Psoas muscle (tissue), 8 donors: ENCODE measurements around the gene NPAT. TPM values are rescaled to one million over a fixed set of nuclear protein-coding genes. Genes with fewer than 3 reads are reported as not detected.

Experiments used
- ATAC-seq, 4 donors: fragments of 200-7000 bp; cut with Tn5 transposase; one replicate each; pipeline ENCODE4 v1.9.1; 2020; ENCODE audit warnings: moderate library complexity in 3 of 4, mild to moderate bottlenecking in 2 of 4
- DNase-seq, 2 donors: peaks; one replicate each; pipeline ENCODE4 v3.0.0-alpha.2; 2020
- H3K27ac ChIP-seq: fragments of 200-600 bp; one replicate; pipeline ENCODE4 v1.8.0; 2022
- H3K27me3 ChIP-seq, 3 donors: fragments of 200-600 bp in 1 of 3; one replicate each; pipeline versions ENCODE4 v1.6.1 to v1.8.0; 2013 to 2022; ENCODE audit warnings: low read length in 2 of 3, mild to moderate bottlenecking in 2 of 3, moderate library complexity in 1 of 3; ENCODE audit not compliant: insufficient read depth in 3 of 3
- H3K36me3 ChIP-seq, 2 donors: fragments of 200-600 bp in 1 of 2; one replicate each; pipeline versions ENCODE4 v1.6.1 to v1.8.0; 2013 to 2022; ENCODE audit warnings: low read depth in 1 of 2, mild to moderate bottlenecking in 1 of 2, moderate library complexity in 1 of 2; ENCODE audit not compliant: insufficient read depth in 1 of 2
- H3K4me1 ChIP-seq: fragments of 200-600 bp; one replicate; pipeline ENCODE4 v1.8.0; 2022
- H3K4me3 ChIP-seq: fragments of 200-600 bp; one replicate; pipeline ENCODE4 v1.8.0; 2022; ENCODE audit warnings: mild to moderate bottlenecking
- H3K9me3 ChIP-seq: fragments of 200-600 bp; one replicate; pipeline ENCODE4 v1.8.0; 2022
- whole genome bisulfite sequencing, 3 donors: extraction: QIAGEN DNeasy Blood & Tissue Kit; methylation state at CpG; one replicate each; pipeline versions ENCODE4 v1.1.6 to v1.1.7; 2013; 5-methylcytosine and 5-hydroxymethylcytosine counted together
- intact Hi-C, 2 donors: fragments of 100-400 bp; cut with DNase I; formaldehyde crosslinking; loops; one replicate each; pipeline versions ENCODE4 v1.11.0 to v1.14.2; 2022
- polyA plus RNA-seq, 3 donors: library from polyadenylated mRNA; stranded (reverse); fragments of 200-250 nt; gene quantifications; one replicate each; pipeline ENCODE4 v1.2.3, GENCODE V29; 2013
- total RNA-seq, 4 donors: library from RNA; stranded (reverse); fragmentation: NEBNext Ultra II Directional in 2 of 4; extraction: Animal tissue kit (Norgen Biotek cat#: 25700) in 2 of 4; gene quantifications; one replicate each; pipeline versions ENCODE4 v1.2.1 to v1.2.4, GENCODE V29; 2021 to 2023
- TF ChIP-seq, protein P1 (sequence below): fragments of 200-600 bp; IDR thresholded peaks from one replicate; pipeline ENCODE4 v1.8.0; 2022; ENCODE audit warnings: antibody characterized with exemption
- donor health status: healthy with polysubstance abuse.
- donor health status: DM: no; HTN: no; CAD: no; lungs with moderate emphysema.
- donor health status: Bipolar disorder and iron deficiency.
- donor health status: healthy.
- donor health status: DM: yes; HTN: yes; CAD: no.
- donor health status: DM: no; HTN: no; CAD: no.
- donor health status: DM: no; HTN: no; CAD: no.
- donor health status: DM: yes; HTN: yes; CAD: no.

The NPAT gene
- total and polyA plus RNA-seq, 7 donors = 2.0 to 6.9 (median 5.1) TPM

DNA sequence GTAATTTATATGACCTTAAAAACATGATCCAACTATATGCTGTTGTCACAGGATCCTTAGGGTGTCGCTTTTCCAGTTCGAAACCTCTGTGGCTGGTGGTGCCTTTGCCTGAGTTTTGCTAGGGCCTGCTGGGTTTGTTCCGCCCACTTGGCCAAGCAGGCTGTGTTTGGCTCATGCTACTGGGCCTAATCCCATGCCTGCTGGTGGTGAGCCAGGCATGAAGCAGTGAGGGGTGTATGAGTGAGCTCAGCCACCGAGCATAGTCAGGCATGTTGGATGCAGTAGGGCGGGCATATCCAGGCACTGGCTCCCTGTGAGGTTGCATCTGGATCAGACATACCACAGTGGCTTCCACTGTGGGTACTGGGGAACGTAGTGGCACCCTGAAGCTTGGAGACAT lies 16.3 kb downstream of the NPAT start:
- DNase-seq = peak; percentile 56 to 83
- Histone ChIP-seq H3K4me1 (no peaks in the 10 kb centered on the region), H3K36me3 (peaks cover 4 to 22% of the 10 kb centered on the region in 2 donors), H3K4me3 (no peak overlapping the region), H3K27ac (peak overlapping the region; percentile 3), H3K27me3 (no peaks in the 10 kb centered on the region), H3K9me3 (no peaks in the 10 kb centered on the region)
- peak; percentile 91 to 99 (median 96) for ATAC-seq
- 29 to 75% (median 44%) methylated on average over 6 of the region's 6 CpGs for WGBS, 3 donors
- intact Hi-C loops = no loop called here
- TF ChIP-seq, protein P1, sequence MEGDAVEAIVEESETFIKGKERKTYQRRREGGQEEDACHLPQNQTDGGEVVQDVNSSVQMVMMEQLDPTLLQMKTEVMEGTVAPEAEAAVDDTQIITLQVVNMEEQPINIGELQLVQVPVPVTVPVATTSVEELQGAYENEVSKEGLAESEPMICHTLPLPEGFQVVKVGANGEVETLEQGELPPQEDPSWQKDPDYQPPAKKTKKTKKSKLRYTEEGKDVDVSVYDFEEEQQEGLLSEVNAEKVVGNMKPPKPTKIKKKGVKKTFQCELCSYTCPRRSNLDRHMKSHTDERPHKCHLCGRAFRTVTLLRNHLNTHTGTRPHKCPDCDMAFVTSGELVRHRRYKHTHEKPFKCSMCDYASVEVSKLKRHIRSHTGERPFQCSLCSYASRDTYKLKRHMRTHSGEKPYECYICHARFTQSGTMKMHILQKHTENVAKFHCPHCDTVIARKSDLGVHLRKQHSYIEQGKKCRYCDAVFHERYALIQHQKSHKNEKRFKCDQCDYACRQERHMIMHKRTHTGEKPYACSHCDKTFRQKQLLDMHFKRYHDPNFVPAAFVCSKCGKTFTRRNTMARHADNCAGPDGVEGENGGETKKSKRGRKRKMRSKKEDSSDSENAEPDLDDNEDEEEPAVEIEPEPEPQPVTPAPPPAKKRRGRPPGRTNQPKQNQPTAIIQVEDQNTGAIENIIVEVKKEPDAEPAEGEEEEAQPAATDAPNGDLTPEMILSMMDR = no peak

DNA sequence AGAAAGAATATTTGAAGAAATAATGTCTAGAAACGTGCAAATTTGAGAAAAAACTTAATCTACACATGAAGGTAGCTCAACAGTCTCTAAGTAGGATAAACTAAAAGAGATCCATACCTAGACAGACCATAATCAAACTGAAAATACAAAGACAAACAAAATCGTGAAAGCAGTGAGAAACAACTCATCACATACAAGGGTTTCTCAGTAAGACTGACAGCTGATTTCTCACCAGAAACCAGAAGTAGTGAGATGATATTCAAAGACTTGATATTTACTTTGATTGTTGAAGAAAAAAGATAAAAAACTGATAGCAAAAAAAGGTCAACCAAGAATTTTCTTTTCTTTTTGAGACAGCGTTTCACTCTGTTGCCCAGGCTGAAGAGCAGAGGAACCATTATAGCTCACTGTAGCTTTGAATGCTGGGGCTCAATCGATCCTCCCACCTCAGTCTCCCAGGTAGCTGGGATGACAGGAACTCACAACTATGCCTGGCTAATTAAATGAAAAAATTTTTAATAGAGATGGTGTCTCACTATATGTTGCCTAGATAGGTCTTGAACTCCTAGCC lies 17.4 kb downstream of the NPAT start:
- DNase-seq (no peak), ATAC-seq (no peak)
- Histone ChIP-seq H3K9me3 (no peaks in the 10 kb centered on the region), H3K27me3 (no peaks in the 10 kb centered on the region), H3K36me3 (peaks cover 4 to 11% of the 10 kb centered on the region in 2 donors), H3K27ac (no peak overlapping the region), H3K4me3 (no peak overlapping the region), H3K4me1 (no peaks in the 10 kb centered on the region)
- intact Hi-C loops = no loop called here
- WGBS, 3 donors = 97 to 98% (median 98%) methylated on average over 4 of the region's 4 CpGs
- TF ChIP-seq, protein P1 = no peak

DNA sequence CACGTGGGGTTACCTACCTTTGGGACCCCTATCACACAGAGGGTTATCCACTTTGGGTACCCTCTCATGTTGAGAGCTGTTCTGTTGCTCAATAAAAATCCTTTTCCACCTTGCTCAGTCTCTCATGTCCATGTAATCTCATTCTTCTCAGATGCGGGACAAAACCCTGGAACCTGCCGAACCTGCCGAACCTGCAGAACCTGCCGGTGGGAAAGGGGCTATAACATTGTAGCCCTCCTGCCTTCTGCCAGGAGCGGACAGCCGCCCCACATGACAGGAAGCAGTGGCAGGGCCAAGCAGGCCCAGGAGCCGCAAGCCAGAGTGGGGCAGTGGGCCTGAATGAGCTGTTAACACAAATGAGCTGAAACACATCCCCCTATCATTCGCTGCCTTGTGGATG lies 18.1 kb downstream of the NPAT start:
- WGBS, 3 donors = 95 to 99% (median 98%) methylated on average over 9 of the region's 9 CpGs
- TF ChIP-seq, protein P1 = no peak
- Histone ChIP-seq H3K4me3 (no peak overlapping the region), H3K4me1 (no peaks in the 10 kb centered on the region), H3K27me3 (no peaks in the 10 kb centered on the region), H3K9me3 (no peaks in the 10 kb centered on the region), H3K36me3 (peaks cover 4 to 8% of the 10 kb centered on the region in 2 donors), H3K27ac (no peak overlapping the region)
- DNase-seq (no peak), ATAC-seq (no peak)
- intact Hi-C loops = no loop called here

DNA sequence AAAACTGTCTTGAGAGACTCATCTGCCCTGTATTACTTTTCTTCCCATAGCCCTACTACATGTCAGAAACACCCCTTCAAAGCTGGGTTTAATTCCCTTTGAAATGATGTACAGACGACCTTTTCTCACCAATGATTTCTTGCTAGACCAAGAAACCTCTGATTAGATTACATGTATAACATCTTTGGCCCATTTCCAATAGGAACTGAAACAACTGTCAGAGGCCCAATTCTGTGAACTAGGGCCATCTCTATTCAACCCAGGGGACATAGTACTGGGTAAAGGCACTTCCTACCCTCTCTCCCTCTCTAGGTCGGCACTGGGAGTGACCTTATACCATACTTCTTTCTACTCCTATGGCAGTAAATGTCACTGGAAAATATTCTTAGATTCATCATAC lies 19.4 kb downstream of the NPAT start:
- no peak for ATAC-seq
- intact Hi-C loops = no loop called here
- no peak for DNase-seq
- Histone ChIP-seq H3K4me3 (no peak overlapping the region), H3K27ac (no peak overlapping the region), H3K4me1 (no peaks in the 10 kb centered on the region), H3K36me3 (peaks cover 4 to 8% of the 10 kb centered on the region in 2 donors), H3K27me3 (no peaks in the 10 kb centered on the region), H3K9me3 (no peaks in the 10 kb centered on the region)
- WGBS, 3 donors = 71 to 79% (median 78%) methylated on average over 2 of the region's 2 CpGs
- TF ChIP-seq, protein P1 = no peak
